Natural killer cell treated with Interleukin-12 subunit alpha and Interleukin-12 subunit beta and Interleukin-15 and Interleukin-18, amount 100 ng/mL, for 72 hours (primary cell): Measurements from ENCODE around the gene CUEDC2. TPM values are rescaled to one million over a fixed set of nuclear protein-coding genes. Genes with fewer than 3 reads are reported as not detected.
"Not testable (repeated sequence)": the region's sequence is repeated elsewhere in the genome, so short reads cannot be mapped to it uniquely, and the experiment has no call there.

ENCODE experiments used
- ATAC-seq, 2 donors: fragments of 150-1000 bp; cut with Tn5 transposase in 1 of 2; sonication (Bioruptor Pico), chemical (Tn5 transposase) in 1 of 2; 2 replicates each; pipeline ENCODE4 v1.10.0; 2021
- DNase-seq: peaks from one replicate; pipeline ENCODE4 v3.0.0; 2022; ENCODE audit warnings: low spot score
- H3K27ac Mint-ChIP-seq, 2 donors: 1 replicate in 1 of 2; 2 replicates in 1 of 2; pipeline ENCODE4 v1.8.0; 2022; ENCODE audit warnings: mixed read lengths in 2 of 2, mild to moderate bottlenecking in 1 of 2, moderate library complexity in 1 of 2
- H3K27me3 Mint-ChIP-seq, 2 donors: 1 replicate in 1 of 2; 2 replicates in 1 of 2; pipeline ENCODE4 v1.8.0; 2022; ENCODE audit warnings: mixed read lengths in 2 of 2
- H3K36me3 Mint-ChIP-seq: one replicate; pipeline ENCODE4 v1.8.0; 2022; ENCODE audit warnings: mixed read lengths
- H3K4me1 Mint-ChIP-seq, 2 donors: 1 replicate in 1 of 2; 2 replicates in 1 of 2; pipeline ENCODE4 v1.8.0; 2022; ENCODE audit warnings: low read depth in 2 of 2, mixed read lengths in 2 of 2, mild to moderate bottlenecking in 1 of 2
- H3K4me3 Mint-ChIP-seq: one replicate; pipeline ENCODE4 v1.8.0; 2022; ENCODE audit warnings: mixed read lengths
- H3K9me3 Mint-ChIP-seq: 2 replicates; pipeline ENCODE4 v1.8.0; 2022; ENCODE audit warnings: mixed read lengths
- total RNA-seq, 2 donors: library from RNA; stranded (reverse); gene quantifications; one replicate each; pipeline ENCODE4 v1.2.3, GENCODE V29; 2022

CUEDC2 gene
- total RNA-seq, 2 donors from 2014 or later: 39.8 to 58.5 TPM

DNA sequence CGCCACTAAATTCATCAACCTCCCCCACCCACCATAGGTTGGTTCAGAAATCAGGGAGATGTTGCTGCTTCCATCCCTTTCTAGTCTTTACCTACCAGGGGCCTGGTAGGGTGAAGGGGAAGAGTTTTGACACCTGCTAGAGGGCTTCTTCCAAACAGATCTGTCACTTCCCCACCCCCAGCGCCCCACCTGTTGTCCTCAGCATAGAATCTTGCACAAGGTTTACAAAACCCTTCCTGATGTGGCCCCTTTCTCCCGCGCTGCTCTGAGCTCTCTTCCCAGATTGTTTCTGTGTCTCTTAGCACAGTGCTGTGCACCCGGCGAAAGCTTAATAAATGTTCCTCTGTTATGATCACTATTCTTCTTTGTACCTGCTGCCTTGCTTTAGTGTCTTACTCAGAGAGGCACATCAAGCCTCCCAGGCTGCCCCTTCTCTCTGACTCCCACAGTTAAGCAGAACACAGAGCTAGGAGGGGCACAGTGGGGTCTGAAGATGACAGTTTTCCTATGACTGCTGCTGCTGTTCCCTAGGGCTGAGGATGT is 30.2 kb upstream of the CUEDC2 start:
- Mint-ChIP-seq H3K27me3 (no peaks in the 10 kb centered on the region), H3K36me3 (no peaks in the 10 kb centered on the region), H3K9me3 (no peaks in the 10 kb centered on the region), H3K4me3 (peak overlapping the region; percentile 95), H3K4me1 (peaks cover 28% of the 10 kb centered on the region in 2 donors), H3K27ac (peak overlapping the region in 1 of 2 donors; percentile 25)
- ATAC-seq (no peak), DNase-seq (no peak)

DNA sequence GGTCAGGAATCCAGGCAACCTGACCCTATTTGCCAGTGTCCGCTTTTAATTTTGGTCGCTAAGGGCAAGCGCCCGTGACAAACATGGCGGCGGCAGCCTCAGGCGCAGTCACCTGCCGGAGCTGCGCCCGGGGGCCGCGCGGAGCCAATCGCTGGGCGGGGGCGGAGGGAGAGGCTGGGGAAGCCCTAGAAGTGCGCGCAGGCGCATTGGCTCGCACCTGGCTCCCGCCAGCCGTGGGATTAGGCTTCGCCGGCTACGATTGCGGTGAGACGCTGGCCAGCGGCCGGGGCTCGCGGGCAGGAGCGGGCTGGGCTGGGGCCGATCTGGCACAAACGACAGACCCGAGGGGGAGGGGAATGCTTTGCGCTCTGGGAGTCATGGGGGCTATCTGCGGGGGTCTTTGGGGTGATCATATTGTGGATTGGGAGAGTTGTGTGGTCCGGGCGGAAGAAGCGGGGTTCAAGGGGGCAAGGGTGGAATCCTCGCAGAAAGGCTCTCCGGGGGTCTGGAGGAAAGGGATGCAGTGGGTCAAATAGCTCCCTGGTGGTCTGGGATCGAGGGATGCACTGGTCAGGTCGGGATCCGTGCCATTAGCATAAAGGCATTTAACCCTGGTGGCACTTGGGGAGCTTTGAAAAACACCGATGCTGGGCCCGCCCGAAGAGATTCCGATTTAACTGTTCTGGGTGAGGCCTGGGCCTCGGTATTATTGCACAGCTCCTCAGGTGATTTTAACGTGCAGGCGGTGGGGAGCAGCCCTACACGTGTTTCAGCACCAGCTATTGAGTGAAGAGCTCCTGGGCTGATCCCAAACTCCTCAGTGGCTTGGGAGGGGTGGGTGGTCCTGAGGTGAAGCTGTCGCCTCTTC is 29.0 kb upstream of the CUEDC2 start:
- peak; percentile 97 for DNase-seq
- H3K9me3 Mint-ChIP-seq: no peaks in the 10 kb centered on the region
- peak overlapping the region; percentile 89 to 94 for H3K27ac Mint-ChIP-seq
- H3K36me3 Mint-ChIP-seq: no peaks in the 10 kb centered on the region
- ATAC-seq: peak; percentile 98
- no peaks in the 10 kb centered on the region for H3K27me3 Mint-ChIP-seq
- peak overlapping the region; percentile 95 for H3K4me3 Mint-ChIP-seq
- H3K4me1 Mint-ChIP-seq: peaks cover 25 to 28% of the 10 kb centered on the region in 2 donors

- Mint-ChIP-seq H3K4me3 (peak overlapping the region; percentile 95), H3K27me3 (no peaks in the 10 kb centered on the region), H3K9me3 (no peaks in the 10 kb centered on the region), H3K36me3 (no peaks in the 10 kb centered on the region), H3K27ac (peak overlapping the region; percentile 89 to 94), H3K4me1 (peaks cover 25 to 28% of the 10 kb centered on the region in 2 donors)
- DNase-seq (no peak), ATAC-seq (peak; percentile 39 to 63)
Observed at GRCh38 chr10:102460836-102461186, 28.4 kb upstream of the CUEDC2 start.

DNA sequence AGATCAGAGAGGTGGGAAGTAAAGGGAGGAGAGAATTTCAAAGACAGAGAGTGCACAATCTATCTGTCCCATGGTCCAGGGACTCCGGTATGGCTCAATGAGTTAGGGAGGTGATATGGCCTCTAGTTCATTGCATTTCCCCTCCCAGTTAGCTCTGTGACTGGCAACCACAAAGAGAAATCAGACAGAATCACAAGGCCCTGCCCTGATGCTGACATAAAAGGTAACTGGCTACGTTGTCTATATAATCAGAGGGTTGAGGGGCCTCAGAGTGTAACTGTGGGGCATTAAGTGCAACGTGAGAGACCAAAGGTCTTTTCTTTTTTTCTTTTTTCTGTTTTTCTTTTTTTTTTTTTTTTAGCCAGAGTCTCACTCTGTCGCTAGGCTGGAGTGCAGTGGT is 26.3 kb upstream of the CUEDC2 start:
- no peaks in the 10 kb centered on the region for H3K27me3 Mint-ChIP-seq
- peaks cover 25 to 28% of the 10 kb centered on the region in 2 donors for H3K4me1 Mint-ChIP-seq
- H3K4me3 Mint-ChIP-seq: no peak overlapping the region
- DNase-seq (no peak), ATAC-seq (no peak)
- H3K9me3 Mint-ChIP-seq: no peaks in the 10 kb centered on the region
- H3K27ac Mint-ChIP-seq: peak overlapping the region in 1 of 2 donors; percentile 6
- H3K36me3 Mint-ChIP-seq: no peaks in the 10 kb centered on the region

GRCh38 chr10:102457591-102458150 is 25.3 kb upstream of the CUEDC2 start:
- H3K27ac Mint-ChIP-seq: no peak overlapping the region
- peaks cover 6% of the 10 kb centered on the region for H3K36me3 Mint-ChIP-seq
- no peaks in the 10 kb centered on the region for H3K27me3 Mint-ChIP-seq
- no peaks in the 10 kb centered on the region for H3K9me3 Mint-ChIP-seq
- DNase-seq (no peak), ATAC-seq (no peak)
- peaks cover 26 to 32% of the 10 kb centered on the region in 2 donors for H3K4me1 Mint-ChIP-seq
- no peak overlapping the region for H3K4me3 Mint-ChIP-seq

GRCh38 chr10:102455893-102456471 is 23.6 kb upstream of the CUEDC2 start:
- no peaks in the 10 kb centered on the region for H3K27me3 Mint-ChIP-seq
- ATAC-seq (no peak), DNase-seq (no peak)
- H3K36me3 Mint-ChIP-seq: peaks cover 7% of the 10 kb centered on the region
- no peaks in the 10 kb centered on the region for H3K9me3 Mint-ChIP-seq
- peak overlapping the region in 1 of 2 donors; percentile 33 for H3K27ac Mint-ChIP-seq
- no peak overlapping the region for H3K4me3 Mint-ChIP-seq
- peaks cover 19 to 20% of the 10 kb centered on the region in 2 donors for H3K4me1 Mint-ChIP-seq

- not testable (repeated sequence) for H3K4me3 Mint-ChIP-seq, H3K27me3 Mint-ChIP-seq, DNase-seq, H3K9me3 Mint-ChIP-seq, ATAC-seq, H3K36me3 Mint-ChIP-seq, H3K27ac Mint-ChIP-seq
- H3K4me1 Mint-ChIP-seq: peaks cover 14 to 18% of the 10 kb centered on the region in 2 donors
Observed at GRCh38 chr10:102454662-102455487, 22.5 kb upstream of the CUEDC2 start.

DNA sequence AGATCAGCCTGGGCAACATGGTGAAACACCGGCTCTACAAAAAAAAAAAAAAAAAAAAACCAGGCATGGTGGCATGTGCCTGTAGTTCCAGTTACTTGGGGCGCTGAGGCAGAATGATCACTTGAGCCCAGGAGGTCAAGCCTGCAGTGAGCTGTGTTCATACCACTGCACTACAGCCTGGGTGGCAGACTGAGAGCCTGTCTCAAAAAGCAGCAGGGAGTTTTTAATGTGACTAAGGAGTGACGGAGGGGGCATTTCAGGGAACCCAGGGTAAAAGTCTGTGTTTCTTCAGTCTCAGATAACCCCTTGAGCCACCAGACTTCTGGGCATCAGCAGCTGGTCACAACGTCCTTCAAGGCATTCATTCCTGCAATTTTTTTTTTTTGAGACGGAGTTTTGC is 21.1 kb upstream of the CUEDC2 start:
- Mint-ChIP-seq H3K36me3 (peaks cover 7% of the 10 kb centered on the region), H3K4me1 (peaks cover 19 to 26% of the 10 kb centered on the region in 2 donors), H3K4me3 (no peak overlapping the region), H3K9me3 (no peaks in the 10 kb centered on the region), H3K27ac (peak overlapping the region; percentile 89 to 93), H3K27me3 (no peaks in the 10 kb centered on the region)
- no peak for ATAC-seq
- no peak for DNase-seq

- peaks cover 19 to 26% of the 10 kb centered on the region in 2 donors for H3K4me1 Mint-ChIP-seq
- H3K4me3 Mint-ChIP-seq: peak overlapping the region; percentile 81
Observed at GRCh38 chr10:102452672-102453340, 20.4 kb upstream of the CUEDC2 start.

DNA sequence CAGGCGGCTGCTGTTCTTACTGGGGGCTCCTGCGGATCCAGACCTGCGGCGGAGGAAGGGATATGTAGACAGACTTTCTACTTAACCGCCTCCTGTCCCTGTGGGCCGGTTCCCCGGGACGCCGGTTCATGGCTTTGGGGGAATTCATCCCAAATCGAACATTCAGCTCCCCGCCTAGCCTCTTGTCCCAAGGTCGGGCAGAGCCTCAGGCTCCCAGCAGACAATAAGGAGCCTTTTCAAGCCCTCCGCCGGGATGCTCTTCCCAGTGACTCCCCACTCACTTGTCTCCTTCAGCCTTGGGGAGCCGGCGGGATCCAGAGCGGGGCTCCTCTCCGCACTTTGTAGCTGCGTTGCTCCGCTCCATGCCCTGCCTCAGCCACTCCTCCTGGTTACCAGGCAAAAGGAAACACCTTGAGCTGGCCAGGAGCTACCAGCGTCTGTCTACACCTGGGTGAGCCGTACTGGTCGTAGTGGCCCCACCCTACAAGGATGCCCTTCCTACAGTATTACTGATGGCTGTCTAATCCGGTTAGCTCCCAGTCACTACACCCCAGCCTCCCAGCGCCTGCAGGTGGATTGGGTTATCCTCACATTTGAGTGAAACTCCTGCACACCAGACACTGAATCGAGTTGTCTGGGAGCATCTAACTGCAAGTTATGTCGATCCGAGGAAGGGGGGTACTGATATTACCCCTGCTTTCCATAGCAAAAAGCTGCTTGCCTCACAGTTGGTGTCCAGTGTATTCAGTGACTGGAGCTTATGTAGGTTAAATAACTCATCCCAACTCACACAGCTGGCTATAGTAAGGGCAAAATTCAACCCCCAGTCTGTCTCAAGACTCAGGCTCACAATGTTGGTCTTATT is 19.0 kb upstream of the CUEDC2 start, which contains the start of gene C10orf95:
C10orf95 (minus strand) TSS at position 439 of the 865 bp plus-strand sequence. CDS start 450 bp downstream, outside the sequence.
- H3K9me3 Mint-ChIP-seq: no peaks in the 10 kb centered on the region

More at GRCh38 chr10:102452672-102453340, 20.4 kb upstream of the CUEDC2 start:
- Mint-ChIP-seq H3K9me3 (no peaks in the 10 kb centered on the region), H3K36me3 (peaks cover 7% of the 10 kb centered on the region), H3K27ac (peak overlapping the region; percentile 89 to 93), H3K27me3 (no peaks in the 10 kb centered on the region)
- ATAC-seq (peak; percentile 69 to 74), DNase-seq (peak; percentile 71)

DNA sequence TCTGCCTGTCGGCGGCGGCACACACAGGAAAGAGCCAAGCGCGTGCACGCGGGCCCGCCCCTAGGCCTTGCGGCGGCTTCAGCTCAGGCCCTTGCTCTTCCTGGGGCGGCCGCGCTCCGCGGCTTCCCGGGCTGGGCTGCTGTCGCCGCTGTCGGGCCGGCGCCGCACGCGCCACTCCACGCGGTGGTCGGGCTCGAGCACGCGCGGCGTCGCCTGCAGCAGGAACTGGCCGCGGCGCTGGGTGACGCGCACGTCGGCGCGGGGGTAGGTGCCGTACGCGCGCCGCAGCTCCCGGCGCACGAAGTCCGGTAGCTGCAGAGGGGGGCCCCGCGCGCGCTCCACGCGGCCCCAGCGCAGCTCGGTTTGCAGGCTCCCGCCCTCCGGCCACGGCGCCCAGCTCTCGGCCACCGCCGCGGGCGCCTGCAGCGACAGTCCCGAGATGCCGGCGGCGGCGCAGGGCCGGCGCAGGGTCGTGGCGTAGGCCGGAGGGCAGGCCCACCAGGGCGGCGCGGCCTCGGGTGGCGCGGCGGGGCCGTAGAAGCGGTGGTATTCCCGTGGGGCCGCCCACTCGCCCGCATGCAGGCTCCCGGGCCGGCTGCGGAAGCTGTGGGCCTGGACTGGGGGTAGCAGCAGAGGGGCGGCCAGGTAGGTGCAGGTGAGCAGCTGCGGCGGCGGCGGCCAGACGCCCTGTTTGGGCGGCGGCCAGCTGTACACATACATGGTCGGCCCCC is 18.2 kb upstream of the CUEDC2 start:
- H3K27ac Mint-ChIP-seq: peak overlapping the region; percentile 83 to 89
- H3K36me3 Mint-ChIP-seq: peaks cover 7% of the 10 kb centered on the region
- no peaks in the 10 kb centered on the region for H3K9me3 Mint-ChIP-seq
- ATAC-seq (peak; percentile 89 to 92), DNase-seq (peak; percentile 93)
- H3K27me3 Mint-ChIP-seq: no peaks in the 10 kb centered on the region
- peak overlapping the region; percentile 94 for H3K4me3 Mint-ChIP-seq
- peaks cover 19 to 26% of the 10 kb centered on the region in 2 donors for H3K4me1 Mint-ChIP-seq

More for the DNA sequence above, 19.0 kb upstream of the CUEDC2 start, which contains the start of gene C10orf95:
- H3K4me3 Mint-ChIP-seq: peak within 1 kb of the TSS; percentile 81
- ATAC-seq (no peak), DNase-seq (no peak)
- H3K4me1 Mint-ChIP-seq: peaks cover 19 to 26% of the 10 kb centered on the region in 2 donors
- peaks cover 7% of the 10 kb centered on the region for H3K36me3 Mint-ChIP-seq
- H3K27me3 Mint-ChIP-seq: no peaks in the 10 kb centered on the region
- H3K27ac Mint-ChIP-seq: peak within 1 kb of the TSS; percentile 89 to 93
